ENCODE results near the gene IQCC.

DNA sequence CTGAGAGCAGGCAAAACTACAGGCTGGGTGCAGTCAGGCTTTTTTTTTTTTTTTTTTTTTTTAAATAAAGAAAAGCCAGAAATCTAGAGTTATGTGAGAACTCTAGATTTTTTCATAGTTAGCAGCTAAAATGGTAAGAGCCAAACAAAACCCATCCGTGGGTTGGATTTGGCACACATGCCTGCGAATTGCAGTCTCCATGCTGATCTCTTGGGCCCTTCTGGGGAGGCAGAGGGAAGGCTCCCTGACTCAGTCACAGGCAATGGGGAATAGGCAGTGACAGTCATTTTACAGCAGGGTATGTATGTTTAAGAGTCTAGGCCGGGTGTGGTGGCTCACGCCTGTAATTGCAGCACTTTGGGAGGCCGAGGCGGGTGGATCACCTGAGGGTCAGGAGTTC is 23.4 kb upstream of the IQCC start:
- TF ChIP-seq POLR2A (IDR thresholded peaks at IDR 0.05; ENCODE audit: low read length) = no peak
- no peak for TF ChIP-seq GATA1 (IDR thresholded peaks at IDR 0.05; ENCODE audit: low read depth, low read length)

Data from erythroblast (primary cell).